ENCODE results near the gene UBE2F.

UBE2F gene

GRCh38 chr2:238013806-238014205, 47.0 kb downstream of the UBE2F start:
- TF ChIP-seq SIN3A (IDR thresholded peaks at IDR 0.05; ENCODE audit: borderline replicate concordance, insufficient read depth, low read length), result no peak
- TF ChIP-seq, protein P1, sequence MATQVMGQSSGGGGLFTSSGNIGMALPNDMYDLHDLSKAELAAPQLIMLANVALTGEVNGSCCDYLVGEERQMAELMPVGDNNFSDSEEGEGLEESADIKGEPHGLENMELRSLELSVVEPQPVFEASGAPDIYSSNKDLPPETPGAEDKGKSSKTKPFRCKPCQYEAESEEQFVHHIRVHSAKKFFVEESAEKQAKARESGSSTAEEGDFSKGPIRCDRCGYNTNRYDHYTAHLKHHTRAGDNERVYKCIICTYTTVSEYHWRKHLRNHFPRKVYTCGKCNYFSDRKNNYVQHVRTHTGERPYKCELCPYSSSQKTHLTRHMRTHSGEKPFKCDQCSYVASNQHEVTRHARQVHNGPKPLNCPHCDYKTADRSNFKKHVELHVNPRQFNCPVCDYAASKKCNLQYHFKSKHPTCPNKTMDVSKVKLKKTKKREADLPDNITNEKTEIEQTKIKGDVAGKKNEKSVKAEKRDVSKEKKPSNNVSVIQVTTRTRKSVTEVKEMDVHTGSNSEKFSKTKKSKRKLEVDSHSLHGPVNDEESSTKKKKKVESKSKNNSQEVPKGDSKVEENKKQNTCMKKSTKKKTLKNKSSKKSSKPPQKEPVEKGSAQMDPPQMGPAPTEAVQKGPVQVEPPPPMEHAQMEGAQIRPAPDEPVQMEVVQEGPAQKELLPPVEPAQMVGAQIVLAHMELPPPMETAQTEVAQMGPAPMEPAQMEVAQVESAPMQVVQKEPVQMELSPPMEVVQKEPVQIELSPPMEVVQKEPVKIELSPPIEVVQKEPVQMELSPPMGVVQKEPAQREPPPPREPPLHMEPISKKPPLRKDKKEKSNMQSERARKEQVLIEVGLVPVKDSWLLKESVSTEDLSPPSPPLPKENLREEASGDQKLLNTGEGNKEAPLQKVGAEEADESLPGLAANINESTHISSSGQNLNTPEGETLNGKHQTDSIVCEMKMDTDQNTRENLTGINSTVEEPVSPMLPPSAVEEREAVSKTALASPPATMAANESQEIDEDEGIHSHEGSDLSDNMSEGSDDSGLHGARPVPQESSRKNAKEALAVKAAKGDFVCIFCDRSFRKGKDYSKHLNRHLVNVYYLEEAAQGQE (IDR thresholded peaks at IDR 0.05; ENCODE audit: insufficient read depth in 1 of 2, low read depth in 2 of 2, low read length in 2 of 2), result no peak
- no peak for TF ChIP-seq TAF1 (IDR thresholded peaks at IDR 0.05; ENCODE audit: borderline replicate concordance, insufficient read depth, low read length)
- no peak for TF ChIP-seq FOXP2 (optimal IDR thresholded peaks at IDR 0.05; ENCODE audit: borderline replicate concordance, extremely low read depth, extremely low read length, insufficient read depth)
- TF ChIP-seq POLR2AphosphoS5 (IDR thresholded peaks at IDR 0.05; ENCODE audit: low read depth, low read length), result no peak

GRCh38 chr2:238015705-238016104, 48.9 kb downstream of the UBE2F start:
- TF ChIP-seq POLR2AphosphoS5 (IDR thresholded peaks at IDR 0.05; ENCODE audit: low read depth, low read length) (no peak), FOXP2 (optimal IDR thresholded peaks at IDR 0.05; ENCODE audit: borderline replicate concordance, extremely low read depth, extremely low read length, insufficient read depth) (no peak), TAF1 (IDR thresholded peaks at IDR 0.05; ENCODE audit: borderline replicate concordance, insufficient read depth, low read length) (no peak), SIN3A (IDR thresholded peaks at IDR 0.05; ENCODE audit: borderline replicate concordance, insufficient read depth, low read length) (no peak)
- TF ChIP-seq, protein P1 (IDR thresholded peaks at IDR 0.05; ENCODE audit: insufficient read depth in 1 of 2, low read depth in 2 of 2, low read length in 2 of 2), result no peak

- TF ChIP-seq TAF1 (IDR thresholded peaks at IDR 0.05; ENCODE audit: borderline replicate concordance, insufficient read depth, low read length), result no peak
- TF ChIP-seq, protein P1 (IDR thresholded peaks at IDR 0.05; ENCODE audit: insufficient read depth in 1 of 2, low read depth in 2 of 2, low read length in 2 of 2), result no peak
- TF ChIP-seq FOXP2 (optimal IDR thresholded peaks at IDR 0.05; ENCODE audit: borderline replicate concordance, extremely low read depth, extremely low read length, insufficient read depth), result no peak
- no peak for TF ChIP-seq POLR2AphosphoS5 (IDR thresholded peaks at IDR 0.05; ENCODE audit: low read depth, low read length)
- TF ChIP-seq SIN3A (IDR thresholded peaks at IDR 0.05; ENCODE audit: borderline replicate concordance, insufficient read depth, low read length), result no peak
Observed at GRCh38 chr2:238016526-238016925, 49.7 kb downstream of the UBE2F start.

- TF ChIP-seq POLR2AphosphoS5 (IDR thresholded peaks at IDR 0.05; ENCODE audit: low read depth, low read length), result no peak
Observed at GRCh38 chr2:238019962-238020361, 53.1 kb downstream of the UBE2F start.

GRCh38 chr2:238020816-238021215, 54.0 kb downstream of the UBE2F start:
- TF ChIP-seq FOXP2 (optimal IDR thresholded peaks at IDR 0.05; ENCODE audit: borderline replicate concordance, extremely low read depth, extremely low read length, insufficient read depth), result no peak
- TF ChIP-seq TAF1 (IDR thresholded peaks at IDR 0.05; ENCODE audit: borderline replicate concordance, insufficient read depth, low read length), result no peak
- TF ChIP-seq, protein P1 (IDR thresholded peaks at IDR 0.05; ENCODE audit: insufficient read depth in 1 of 2, low read depth in 2 of 2, low read length in 2 of 2), result no peak
- no peak for TF ChIP-seq POLR2AphosphoS5 (IDR thresholded peaks at IDR 0.05; ENCODE audit: low read depth, low read length)
- TF ChIP-seq SIN3A (IDR thresholded peaks at IDR 0.05; ENCODE audit: borderline replicate concordance, insufficient read depth, low read length), result no peak
